ENCODE measurements around the gene CRIP2.

- TF ChIP-seq EP300 (IDR thresholded peaks at IDR 0.05) (no peak), CTCF (IDR thresholded peaks at IDR 0.05) (no peak), POLR2A (IDR thresholded peaks at IDR 0.05) (no peak)
These were observed 38.2 kb upstream of the CRIP2 start for GRCh38 chr14:105436402-105436801.

Data from ovary (tissue), 3 donors.